GM19463 (cell line): ENCODE measurements around the gene KRTAP3-2.
"Not testable (repeated sequence)": the region's sequence is repeated elsewhere in the genome, so short reads cannot be mapped to it uniquely, and the experiment has no call there.

ENCODE experiments used
- ATAC-seq: cut with Tn5 transposase; IDR thresholded peaks from one replicate; pipeline ENCODE4 v1.9.1; 2021; ENCODE audit warnings: mild to moderate bottlenecking, moderate library complexity; ENCODE audit not compliant: unreplicated experiment

The KRTAP3-2 gene

GRCh38 chr17:40999563-40999962 lies at the start of gene KRTAP3-2:
TSS of gene KRTAP3-2 (minus strand) at chr17:40999906. CDS start at chr17:40999853, 53 bp downstream.
- not testable (repeated sequence) for ATAC-seq

GRCh38 chr17:41049110-41049509 lies 49.4 kb upstream of the KRTAP3-2 start:
- no peak for ATAC-seq

GRCh38 chr17:41048441-41048840 lies 48.7 kb upstream of the KRTAP3-2 start:
- ATAC-seq, result no peak

- ATAC-seq, result not testable (repeated sequence)
These were observed 47.2 kb upstream of the KRTAP3-2 start, which contains the start of gene KRTAP2-1 for GRCh38 chr17:41046735-41047465. TSS of gene KRTAP2-1 (minus strand) at chr17:41047316. CDS start at chr17:41047267, 49 bp downstream.

DNA sequence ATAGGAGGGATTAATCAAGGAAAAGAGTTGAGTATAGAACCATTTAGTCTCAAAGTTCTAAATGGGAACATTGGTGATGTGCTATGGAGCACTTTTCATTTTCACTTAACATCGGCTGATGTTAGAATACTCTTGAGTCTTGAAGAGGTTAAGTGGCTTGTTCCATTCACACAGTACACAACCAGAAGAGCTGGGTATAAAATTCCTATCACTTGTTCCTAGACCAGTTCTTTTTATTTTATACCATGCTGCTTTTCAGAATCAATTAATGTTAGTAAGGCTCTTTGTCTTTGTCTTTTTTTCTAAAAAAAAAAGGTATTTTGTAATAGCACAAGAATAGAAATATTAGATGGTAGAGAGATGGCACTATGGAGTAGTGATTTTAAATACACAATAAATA lies 43.2 kb upstream of the KRTAP3-2 start:
- no peak for ATAC-seq

GRCh38 chr17:41040783-41041571 lies 41.3 kb upstream of the KRTAP3-2 start, which contains the start of gene KRTAP1-1:
TSS of gene KRTAP1-1 (minus strand) at chr17:41041450. CDS start at chr17:41041397, 53 bp downstream.
- not testable (repeated sequence) for ATAC-seq

- no peak for ATAC-seq
These were observed 38.2 kb upstream of the KRTAP3-2 start for GRCh38 chr17:41037853-41038350.

DNA sequence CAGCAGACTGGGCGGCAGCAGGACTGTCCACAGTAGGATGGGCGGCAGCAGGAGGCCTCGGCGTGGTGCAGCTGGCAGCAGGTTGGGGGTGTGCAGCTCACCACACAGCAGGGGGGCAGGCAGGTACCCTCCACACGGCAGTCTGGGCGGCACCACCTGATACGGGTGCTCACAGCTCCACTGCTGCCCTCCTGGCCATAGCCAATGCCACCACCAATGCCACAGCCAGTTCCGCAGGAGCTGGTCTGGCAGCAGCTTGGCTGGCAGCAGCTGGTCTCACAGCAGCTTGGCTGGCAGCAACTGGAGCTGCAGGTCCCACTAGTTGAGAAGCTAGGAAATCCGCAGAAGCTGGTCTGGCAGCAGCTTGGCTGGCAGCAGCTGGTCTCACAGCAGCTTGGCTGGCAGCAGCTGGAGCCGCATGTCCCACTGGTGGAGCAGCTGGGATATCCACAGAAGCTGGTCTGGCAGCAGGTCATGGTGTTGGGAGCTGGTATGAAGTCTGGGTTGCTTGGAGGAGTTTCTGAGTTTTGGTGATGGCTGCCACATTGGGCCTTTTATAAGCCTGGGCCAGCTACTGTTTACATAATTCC lies 34.7 kb upstream of the KRTAP3-2 start, which contains the start of gene KRTAP1-3:
Gene KRTAP1-3 (minus strand): TSS at position 529 of the 590 bp plus-strand sequence. CDS start 53 bp downstream, at position 476.
- ATAC-seq, result not testable (repeated sequence)

DNA sequence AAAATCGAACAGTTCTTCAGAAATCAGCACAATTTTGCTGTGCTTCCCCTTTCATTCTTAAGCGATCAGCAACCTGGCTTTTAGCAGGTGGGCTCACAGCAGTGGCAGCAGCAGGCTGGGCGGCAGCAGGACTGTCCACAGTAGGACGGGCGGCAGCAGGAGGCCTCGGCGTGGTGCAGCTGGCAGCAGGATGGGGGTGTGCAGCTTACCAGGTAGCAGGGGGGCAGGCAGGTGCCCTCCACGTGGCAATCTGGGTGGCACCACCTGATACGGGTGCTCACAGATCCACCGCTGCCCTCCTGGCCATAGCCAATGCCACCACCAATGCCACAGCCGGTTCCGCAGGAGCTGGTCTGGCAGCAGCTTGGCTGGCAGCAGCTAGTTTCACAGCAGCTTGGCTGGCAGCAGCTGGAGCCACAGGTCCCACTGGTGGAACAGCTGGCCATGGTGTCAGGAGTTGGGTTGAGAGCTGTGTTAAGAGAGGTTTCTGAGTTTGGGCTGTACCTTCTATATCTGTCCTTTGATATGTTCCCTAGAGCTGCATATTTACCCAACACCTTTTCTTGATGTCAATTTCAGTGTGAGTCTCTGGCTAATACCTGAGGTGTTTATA lies 30.0 kb upstream of the KRTAP3-2 start, which contains the start of gene KRTAP1-4:
Gene KRTAP1-4 (minus strand): TSS at position 563 of the 613 bp plus-strand sequence. CDS start 117 bp downstream, at position 446.
- ATAC-seq, result no peak

DNA sequence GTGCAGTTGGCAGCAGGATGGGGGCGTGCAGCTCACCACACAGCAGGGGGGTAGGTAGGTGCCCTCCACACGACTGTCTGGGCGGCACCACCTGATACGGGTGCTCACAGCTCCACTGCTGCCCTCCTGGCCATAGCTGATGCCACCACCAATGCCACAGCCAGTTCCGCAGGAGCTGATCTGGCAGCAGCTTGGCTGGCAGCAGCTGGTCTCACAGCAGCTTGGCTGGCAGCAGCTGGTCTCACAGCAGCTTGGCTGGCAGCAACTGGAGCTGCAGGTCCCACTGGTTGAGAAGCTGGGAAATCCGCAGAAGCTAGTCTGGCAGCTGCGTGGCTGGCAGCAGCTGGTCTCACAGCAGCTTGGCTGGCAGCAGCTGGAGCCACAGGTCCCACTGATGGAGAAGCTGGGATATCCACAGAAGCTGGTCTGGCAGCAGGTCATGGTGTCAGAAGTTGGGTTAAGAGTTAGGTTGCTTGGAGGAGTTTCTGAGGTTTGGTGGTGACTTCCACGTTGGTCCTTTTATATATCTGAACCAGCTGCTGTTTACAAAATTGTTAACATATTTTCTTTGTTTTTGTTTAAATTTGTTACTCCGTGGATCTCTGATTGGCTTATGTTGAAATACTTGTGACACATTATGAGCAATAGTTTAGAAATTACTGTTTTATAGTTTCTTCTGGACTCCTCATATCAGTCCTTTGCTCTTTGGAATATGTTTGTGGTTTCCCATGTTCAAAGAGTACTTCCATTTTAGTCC lies 27.2 kb upstream of the KRTAP3-2 start, which contains the start of gene KRTAP1-5:
Gene KRTAP1-5 (minus strand): TSS at position 494 of the 757 bp plus-strand sequence. CDS start 53 bp downstream, at position 441.
- no peak for ATAC-seq

GRCh38 chr17:41024697-41025096 lies 25.0 kb upstream of the KRTAP3-2 start:
- no peak for ATAC-seq

DNA sequence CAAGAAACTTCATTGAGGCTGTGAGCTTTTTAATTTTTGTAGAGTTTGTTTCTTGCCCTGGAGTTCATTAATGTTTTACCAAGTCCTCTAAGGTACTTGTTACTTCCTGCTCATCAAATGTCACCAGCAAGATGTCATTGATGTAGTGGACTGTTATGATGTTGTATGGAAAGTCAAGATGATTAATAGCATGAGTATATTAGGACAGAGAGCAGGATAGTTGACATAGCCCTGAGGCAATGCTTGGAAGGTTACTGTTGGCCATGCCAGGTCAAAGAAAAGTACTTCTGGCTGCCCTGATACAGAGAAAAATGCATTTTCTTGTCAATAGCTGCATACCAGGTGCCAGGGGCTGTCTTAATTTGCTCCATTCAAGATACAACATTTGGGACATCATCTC lies 20.6 kb upstream of the KRTAP3-2 start:
- no peak for ATAC-seq

- ATAC-seq, result no peak
These were observed 19.7 kb upstream of the KRTAP3-2 start for GRCh38 chr17:41019415-41019814.

- no peak for ATAC-seq
These were observed 18.8 kb upstream of the KRTAP3-2 start for GRCh38 chr17:41018541-41018940.

- no peak for ATAC-seq
These were observed 17.0 kb upstream of the KRTAP3-2 start for GRCh38 chr17:41016578-41017215.

- ATAC-seq, result no peak
These were observed 15.7 kb upstream of the KRTAP3-2 start for GRCh38 chr17:41015454-41015853.

GRCh38 chr17:41013606-41014005 lies 13.9 kb upstream of the KRTAP3-2 start:
- ATAC-seq, result no peak

DNA sequence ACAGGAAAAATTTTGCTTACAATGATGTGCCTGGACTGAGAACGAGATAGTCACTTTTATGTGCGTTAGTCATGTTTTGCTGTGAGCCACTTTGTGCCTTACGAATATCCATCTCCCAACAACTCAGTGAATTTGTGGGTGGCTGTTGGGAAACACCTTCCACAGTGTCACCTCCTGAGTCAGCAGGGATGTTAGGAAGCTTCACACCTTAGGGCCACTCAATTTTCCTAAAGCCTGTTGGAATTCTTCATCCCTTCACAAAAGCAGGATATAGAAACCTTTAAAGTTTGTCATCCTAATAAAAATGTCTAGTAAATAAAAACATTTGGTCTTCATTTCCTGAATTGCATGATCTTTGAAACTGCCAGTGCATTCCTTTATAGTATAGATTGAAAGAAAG lies 13.5 kb upstream of the KRTAP3-2 start:
- no peak for ATAC-seq
